ENCODE results near the gene CDKAL1. TPM values are rescaled to one million over a fixed set of nuclear protein-coding genes. Genes with fewer than 3 reads are reported as not detected.

Gene CDKAL1
- total and polyA plus RNA-seq, 10 of the 15 experiments (the other 5 are each of a cell fraction or from before 2014, with no cell fraction given): 10.7 to 26.9 (median 17.3) TPM

DNA sequence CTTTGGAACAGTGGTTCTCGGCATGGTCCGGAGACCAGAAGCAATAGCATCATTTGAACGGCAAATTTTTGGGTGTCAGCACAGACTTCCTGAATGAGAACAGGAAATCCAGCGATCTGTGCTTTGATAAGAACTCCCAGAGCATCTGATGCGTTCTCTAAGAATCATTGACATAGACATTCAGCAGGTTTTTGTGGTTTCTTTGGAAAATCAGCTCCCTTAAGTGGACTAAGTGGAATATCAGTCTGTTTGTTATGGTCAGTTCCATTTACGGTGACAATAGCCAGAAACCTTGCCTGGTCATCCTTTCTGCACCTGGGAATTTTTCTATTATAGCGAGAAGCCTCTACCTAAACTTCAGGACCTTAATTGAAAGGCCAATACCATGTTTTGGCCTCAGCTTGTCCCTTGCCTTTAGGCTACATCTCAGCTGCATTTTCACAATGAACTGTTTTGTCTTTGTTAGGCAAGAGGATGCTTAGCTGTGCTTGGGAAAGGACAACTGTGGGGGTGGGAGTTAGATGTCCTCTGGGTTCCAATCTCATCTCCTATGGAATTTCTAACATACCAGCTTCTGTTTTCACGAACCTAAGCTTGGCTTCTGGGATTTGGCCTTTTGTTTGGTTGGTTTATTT lies 299.7 kb downstream of the CDKAL1 start:
- no peaks in the 10 kb centered on the region for H3K79me2 ChIP-seq (ENCODE audit: control insufficient read depth, insufficient read depth, low read length)
- SMC1A ChIA-PET (ENCODE audit: uncharacterized antibody, unreplicated experiment): interaction anchor here (0.7 to 1.3 kb wide), 8 partner anchors 9 to 307 kb away, joined by 3 to 4 read pairs (median 3); no protein-coding TSS in a partner anchor
- intact Hi-C loops (cut with micrococcal nuclease; ENCODE audit: unreplicated experiment) (no loop called here), in situ Hi-C loops (cut with MboI) (no loop called here)
- CTCF ChIA-PET: interaction anchor here (1.0 to 1.8 kb wide), 2 partner anchors 10 to 269 kb away, joined by 3 to 5 read pairs; no protein-coding TSS in a partner anchor
- no peak overlapping the region for H3K4me2 ChIP-seq (ENCODE audit: control insufficient read depth, insufficient read depth)
- no peaks in the 10 kb centered on the region for H4K20me1 ChIP-seq (ENCODE audit: control insufficient read depth, insufficient read depth)
- no peaks in the 10 kb centered on the region for H3K27me3 ChIP-seq (replicated peaks in 1 of 2; ENCODE audit: control insufficient read depth in 2 of 2, insufficient read depth in 2 of 2, low read length in 1 of 2)
- no peaks in the 10 kb centered on the region for H3K4me1 ChIP-seq (ENCODE audit: control insufficient read depth, insufficient read depth, low read length)
- no peak for TF ChIP-seq POLR2A (IDR thresholded peaks at IDR 0.05; ENCODE audit: low read depth, low read length)
- TF ChIP-seq FOXK2 (IDR thresholded peaks at IDR 0.05): no peak
- no peak for TF ChIP-seq CBFB (IDR thresholded peaks at IDR 0.05; ENCODE audit: low read depth)
- TF ChIP-seq CBX5 (IDR thresholded peaks at IDR 0.05; ENCODE audit: low read depth): no peak
- TF ChIP-seq TAF1 (IDR thresholded peaks at IDR 0.05; ENCODE audit: borderline replicate concordance, low read depth, low read length): no peak
- TF ChIP-seq SIN3A (IDR thresholded peaks at IDR 0.05; ENCODE audit: low read depth, low read length): no peak
- TF ChIP-seq STAT1 (conservative IDR thresholded peaks at IDR 0.05): no peak
- H3K27ac ChIP-seq (ENCODE audit: control insufficient read depth, insufficient read depth): no peak overlapping the region
- H3K9me3 ChIP-seq (replicated peaks; ENCODE audit: control insufficient read depth, insufficient read depth, low read length): peaks cover 2% of the 10 kb centered on the region; the same call in 2 of the 3 replicates
- no peak for DNase-seq (ENCODE audit: low read depth, low spot score)
- no peak for FAIRE-seq
- no TSS peak for BruUV-seq (replicated peaks)
- RAD21 ChIA-PET (ENCODE audit: unreplicated experiment): interaction anchor here (1.0 to 1.2 kb wide), 3 partner anchors 9 to 189 kb away, joined by 3 to 4 read pairs (median 3); no protein-coding TSS in a partner anchor
- no peaks in the 10 kb centered on the region for H3K36me3 ChIP-seq (ENCODE audit: control insufficient read depth in 2 of 2, insufficient read depth in 2 of 2, low read length in 1 of 2)
- POLR2A ChIA-PET: no interaction called here
- H2AFZ ChIP-seq (ENCODE audit: control insufficient read depth, low read depth, low read length): no peak overlapping the region
- no peak for ATAC-seq
- H3K9ac ChIP-seq (ENCODE audit: control insufficient read depth, insufficient read depth, low read length): no peak overlapping the region
- H3K4me3 ChIP-seq: no peak overlapping the region
- whole genome bisulfite sequencing (ENCODE audit: insufficient coverage, insufficient replicate concordance, low lambda C conversion rate, missing lambda C conversion rate): 96% methylated on average over 8 of the region's 8 CpGs

DNA sequence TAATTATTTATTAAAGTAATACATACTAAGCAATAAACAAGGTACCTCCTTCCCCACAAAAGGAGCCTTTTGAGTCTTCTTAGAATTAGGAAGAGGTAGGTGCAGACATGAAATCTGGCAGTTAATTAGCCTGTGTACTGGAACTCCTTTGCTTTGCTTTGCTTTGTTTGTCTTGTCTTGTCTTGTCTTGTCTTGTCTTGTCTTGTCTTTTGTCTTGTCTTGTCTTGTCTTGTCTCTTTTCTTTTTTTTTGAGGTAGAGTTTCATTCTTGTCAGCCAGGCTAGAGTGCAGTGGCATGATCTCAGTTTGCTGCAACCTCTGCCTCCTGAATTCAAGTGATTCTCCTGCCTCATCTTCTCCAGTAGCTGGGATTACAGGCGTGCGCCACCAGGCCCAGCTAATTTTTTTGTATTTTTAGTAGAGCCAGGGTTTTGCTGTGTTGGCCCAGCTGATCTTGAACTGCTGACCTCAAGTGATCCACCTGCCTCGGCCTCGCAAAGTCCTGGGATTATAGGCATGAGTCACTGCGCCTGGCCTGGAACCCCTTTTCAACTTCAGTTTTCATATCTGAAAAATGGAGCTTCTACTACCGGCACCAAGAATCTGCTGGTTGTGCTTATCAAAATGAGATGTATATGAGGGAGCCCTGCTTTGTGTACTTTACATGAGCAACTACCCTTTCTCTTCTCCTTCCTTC lies 301.2 kb downstream of the CDKAL1 start:
- DNase-seq (ENCODE audit: low read depth, low spot score): no peak
- TF ChIP-seq SREBF2 (IDR thresholded peaks at IDR 0.05; ENCODE audit: low read length): no peak
- TF ChIP-seq NBN (IDR thresholded peaks at IDR 0.05): 0 out of 2 replicates have a peak, but pooled peaks have one; percentile 62
- ATAC-seq: no peak
- ChIA-PET SMC1A (ENCODE audit: uncharacterized antibody, unreplicated experiment) (interaction anchor here (1.2 to 2.6 kb wide), 3 partner anchors 9 to 30 kb away, joined by 4 to 7 read pairs (median 4); no protein-coding TSS in a partner anchor), POLR2A (no interaction called here), RAD21 (ENCODE audit: unreplicated experiment) (no interaction called here), CTCF (no interaction called here)
- no peak overlapping the region for H3K4me3 ChIP-seq
- in situ Hi-C loops (cut with MboI) (no loop called here), intact Hi-C loops (cut with micrococcal nuclease; ENCODE audit: unreplicated experiment) (no loop called here)
- FAIRE-seq: no peak
- no peak overlapping the region for H3K9ac ChIP-seq (ENCODE audit: control insufficient read depth, insufficient read depth, low read length)
- H3K4me2 ChIP-seq (ENCODE audit: control insufficient read depth, insufficient read depth): no peak overlapping the region
- BruUV-seq (replicated peaks): no TSS peak
- H3K27me3 ChIP-seq (replicated peaks in 1 of 2; ENCODE audit: control insufficient read depth in 2 of 2, insufficient read depth in 2 of 2, low read length in 1 of 2): no peaks in the 10 kb centered on the region
- H2AFZ ChIP-seq (ENCODE audit: control insufficient read depth, low read depth, low read length): no peak overlapping the region
- no peaks in the 10 kb centered on the region for H3K36me3 ChIP-seq (ENCODE audit: control insufficient read depth in 2 of 2, insufficient read depth in 2 of 2, low read length in 1 of 2)
- H3K27ac ChIP-seq (ENCODE audit: control insufficient read depth, insufficient read depth): no peak overlapping the region
- H3K79me2 ChIP-seq (ENCODE audit: control insufficient read depth, insufficient read depth, low read length): no peaks in the 10 kb centered on the region
- no peaks in the 10 kb centered on the region for H3K4me1 ChIP-seq (ENCODE audit: control insufficient read depth, insufficient read depth, low read length)
- H3K9me3 ChIP-seq (replicated peaks; ENCODE audit: control insufficient read depth, insufficient read depth, low read length): peaks cover 2% of the 10 kb centered on the region; the same call in 2 of the 3 replicates
- H4K20me1 ChIP-seq (ENCODE audit: control insufficient read depth, insufficient read depth): no peaks in the 10 kb centered on the region
- WGBS (ENCODE audit: insufficient coverage, insufficient replicate concordance, low lambda C conversion rate, missing lambda C conversion rate): 100% methylated on average over 6 of the region's 6 CpGs
